ENCODE data around the gene SNAP29.

GRCh38 chr22:20931126-20931654, 72.4 kb downstream of the SNAP29 start:
- TF ChIP-seq, protein P1, sequence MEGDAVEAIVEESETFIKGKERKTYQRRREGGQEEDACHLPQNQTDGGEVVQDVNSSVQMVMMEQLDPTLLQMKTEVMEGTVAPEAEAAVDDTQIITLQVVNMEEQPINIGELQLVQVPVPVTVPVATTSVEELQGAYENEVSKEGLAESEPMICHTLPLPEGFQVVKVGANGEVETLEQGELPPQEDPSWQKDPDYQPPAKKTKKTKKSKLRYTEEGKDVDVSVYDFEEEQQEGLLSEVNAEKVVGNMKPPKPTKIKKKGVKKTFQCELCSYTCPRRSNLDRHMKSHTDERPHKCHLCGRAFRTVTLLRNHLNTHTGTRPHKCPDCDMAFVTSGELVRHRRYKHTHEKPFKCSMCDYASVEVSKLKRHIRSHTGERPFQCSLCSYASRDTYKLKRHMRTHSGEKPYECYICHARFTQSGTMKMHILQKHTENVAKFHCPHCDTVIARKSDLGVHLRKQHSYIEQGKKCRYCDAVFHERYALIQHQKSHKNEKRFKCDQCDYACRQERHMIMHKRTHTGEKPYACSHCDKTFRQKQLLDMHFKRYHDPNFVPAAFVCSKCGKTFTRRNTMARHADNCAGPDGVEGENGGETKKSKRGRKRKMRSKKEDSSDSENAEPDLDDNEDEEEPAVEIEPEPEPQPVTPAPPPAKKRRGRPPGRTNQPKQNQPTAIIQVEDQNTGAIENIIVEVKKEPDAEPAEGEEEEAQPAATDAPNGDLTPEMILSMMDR (IDR thresholded peaks at IDR 0.05; ENCODE audit: low read length): no peak
- TF ChIP-seq EZH2 (optimal IDR thresholded peaks at IDR 0.05; ENCODE audit: low read depth, low read length): no peak
- TF ChIP-seq EZH2phosphoT487 (IDR thresholded peaks at IDR 0.05; ENCODE audit: low read length): no peak

Measured in MM.1S (cell line).